ENCODE measurements around the gene PSMA6.
"Not testable (repeated sequence)": the region's sequence is repeated elsewhere in the genome, so short reads cannot be mapped to it uniquely, and the experiment has no call there.

The PSMA6 gene

GRCh38 chr14:35332517-35333263, 40.5 kb downstream of the PSMA6 start:
- DNase-seq = no peak
- no peak overlapping the region for H3K27ac ChIP-seq
- in situ Hi-C loops (cut with HindIII; ENCODE audit: low pct_ligation_motif_present, low sequenced_read_pairs) = no loop called here

GRCh38 chr14:35333264-35333730, 41.1 kb downstream of the PSMA6 start:
- no peak for TF ChIP-seq CTCF (IDR thresholded peaks at IDR 0.05; ENCODE audit: low read depth, low read length, missing control alignments)
- no peaks in the 10 kb centered on the region for H3K36me3 ChIP-seq (replicated peaks)
- H3K27me3 ChIP-seq (replicated peaks) = no peaks in the 10 kb centered on the region
- no peak overlapping the region for H3K27ac ChIP-seq
- in situ Hi-C loops (cut with HindIII; ENCODE audit: low pct_ligation_motif_present, low sequenced_read_pairs) = no loop called here
- H3K4me3 ChIP-seq (ENCODE audit: low read depth, low read length) = no peak overlapping the region
- DNase-seq = no peak

More at GRCh38 chr14:35332517-35333263, 40.5 kb downstream of the PSMA6 start:
- no peaks in the 10 kb centered on the region for H3K27me3 ChIP-seq (replicated peaks)
- TF ChIP-seq CTCF (IDR thresholded peaks at IDR 0.05; ENCODE audit: low read depth, low read length, missing control alignments) = no peak
- no peaks in the 10 kb centered on the region for H3K36me3 ChIP-seq (replicated peaks)
- H3K4me3 ChIP-seq (ENCODE audit: low read depth, low read length) = no peak overlapping the region

GRCh38 chr14:35333797-35334743, 41.9 kb downstream of the PSMA6 start:
- DNase-seq = no peak
- peak; percentile 21 for TF ChIP-seq CTCF (IDR thresholded peaks at IDR 0.05; ENCODE audit: low read depth, low read length, missing control alignments)
- in situ Hi-C loops (cut with HindIII; ENCODE audit: low pct_ligation_motif_present, low sequenced_read_pairs) = no loop called here
- Histone ChIP-seq H3K27me3 (replicated peaks) (no peaks in the 10 kb centered on the region), H3K36me3 (replicated peaks) (no peaks in the 10 kb centered on the region), H3K4me3 (ENCODE audit: low read depth, low read length) (no peak overlapping the region), H3K27ac (no peak overlapping the region)

GRCh38 chr14:35335388-35336092, 43.4 kb downstream of the PSMA6 start:
- in situ Hi-C loops (cut with HindIII; ENCODE audit: low pct_ligation_motif_present, low sequenced_read_pairs) = no loop called here
- DNase-seq = no peak
- no peak overlapping the region for H3K27ac ChIP-seq
- H3K36me3 ChIP-seq (replicated peaks) = no peaks in the 10 kb centered on the region
- TF ChIP-seq CTCF (IDR thresholded peaks at IDR 0.05; ENCODE audit: low read depth, low read length, missing control alignments) = no peak
- H3K4me3 ChIP-seq (ENCODE audit: low read depth, low read length) = no peak overlapping the region
- H3K27me3 ChIP-seq (replicated peaks) = no peaks in the 10 kb centered on the region

- in situ Hi-C loops (cut with HindIII; ENCODE audit: low pct_ligation_motif_present, low sequenced_read_pairs); H3K27ac ChIP-seq; H3K36me3 ChIP-seq (replicated peaks); H3K4me3 ChIP-seq (ENCODE audit: low read depth, low read length); H3K27me3 ChIP-seq (replicated peaks); DNase-seq: not testable (repeated sequence)
Observed at GRCh38 chr14:35336171-35336493, 44.0 kb downstream of the PSMA6 start.

Measured in brain microvascular endothelial cell (primary cell).